ENCODE measurements around the gene PPP2R3A. TPM values are rescaled to one million over a fixed set of nuclear protein-coding genes. Genes with fewer than 3 reads are reported as not detected.

The PPP2R3A gene
- total and polyA plus RNA-seq, 2 experiments from 2014 or later, result 6.4 to 15.2 TPM

- no peaks in the 10 kb centered on the region for H3K4me1 Mint-ChIP-seq
Measured at GRCh38 chr3:135944831-135945230, 20.7 kb upstream of the PPP2R3A start.

More at GRCh38 chr3:135944831-135945230, 20.7 kb upstream of the PPP2R3A start:
- H4K20me1 ChIP-seq (replicated peaks; ENCODE audit: insufficient read depth), result no peaks in the 10 kb centered on the region
- DNase-seq (ENCODE audit: low spot score) (no peak), ATAC-seq (no peak)
- H3K9me2 ChIP-seq (ENCODE audit: insufficient read depth), result no peaks in the 10 kb centered on the region
- Mint-ChIP-seq H3K4me3 (no peak overlapping the region), H3K9me3 (no peaks in the 10 kb centered on the region), H3K36me3 (ENCODE audit: low read depth) (no peaks in the 10 kb centered on the region), H3K27ac (no peak overlapping the region), H3K27me3 (ENCODE audit: insufficient read depth, low read depth, poor library complexity) (no peaks in the 10 kb centered on the region)
- H3K4me3 ChIP-seq, result no peak overlapping the region
- no peak overlapping the region for H3K4me2 ChIP-seq
- H3K4me1 ChIP-seq (ENCODE audit: insufficient read depth), result no peaks in the 10 kb centered on the region
- no peak overlapping the region for H2AFZ ChIP-seq
- H3K27ac ChIP-seq (ENCODE audit: low read depth), result no peak overlapping the region
- no peaks in the 10 kb centered on the region for H3F3A ChIP-seq (replicated peaks; ENCODE audit: low read depth)
- H3K79me2 ChIP-seq (replicated peaks; ENCODE audit: insufficient read depth), result no peaks in the 10 kb centered on the region
- H3K27me3 ChIP-seq (ENCODE audit: insufficient read depth), result no peaks in the 10 kb centered on the region
- TF ChIP-seq POLR2AphosphoS5 (IDR thresholded peaks at IDR 0.05; ENCODE audit: low read depth) (no peak), CREB1 (CRISPR knock-in tag; IDR thresholded peaks at IDR 0.05; ENCODE audit: low read depth) (no peak), REST (IDR thresholded peaks at IDR 0.05; ENCODE audit: unreplicated experiment) (no peak), ZNF462 (CRISPR knock-in tag; IDR thresholded peaks at IDR 0.05) (no peak), ETS1 (IDR thresholded peaks at IDR 0.05) (no peak), ZNF331 (CRISPR knock-in tag; IDR thresholded peaks at IDR 0.05; ENCODE audit: low read depth) (no peak), JUNB (IDR thresholded peaks at IDR 0.05; ENCODE audit: unreplicated experiment) (no peak), CTCF (conservative IDR thresholded peaks at IDR 0.05; ENCODE audit: low read depth in 2 of 2) (no peak), EZH2phosphoT487 (IDR thresholded peaks at IDR 0.05; ENCODE audit: unreplicated experiment) (no peak), NANOG (IDR thresholded peaks at IDR 0.05; ENCODE audit: borderline replicate concordance) (no peak), STAT1 (IDR thresholded peaks at IDR 0.05; ENCODE audit: unreplicated experiment) (no peak), EZH2 (IDR thresholded peaks at IDR 0.05; ENCODE audit: low read depth, unreplicated experiment) (no peak), ZNF114 (CRISPR knock-in tag; IDR thresholded peaks at IDR 0.05) (no peak)
- no peaks in the 10 kb centered on the region for H3K36me3 ChIP-seq (ENCODE audit: insufficient read depth)
